ENCODE results near the gene CHEK2. TPM values are rescaled to one million over a fixed set of nuclear protein-coding genes. Genes with fewer than 3 reads are reported as not detected.

CHEK2 gene
- total and polyA plus RNA-seq, 2 of the 4 experiments (the other 2 are of a cell fraction), result 9.9 to 16.1 TPM

- H3K4me3 ChIP-seq (ENCODE audit: insufficient read depth, low read depth, low read length), result no peak overlapping the region
- H3K23ac ChIP-seq (ENCODE audit: low read depth, low read length), result no peak overlapping the region
- H2AFZ ChIP-seq (replicated peaks; ENCODE audit: low read length, poor library complexity), result no peak overlapping the region
- no CpG with 5 or more reads among the region's 6 CpGs for WGBS, 2 experiments (ENCODE audit: extremely low coverage in 2 of 2, insufficient read length in 1 of 2)
- no peak overlapping the region for H3K4me2 ChIP-seq (ENCODE audit: low read depth, low read length)
- H3K27me3 ChIP-seq (ENCODE audit: control insufficient read depth, insufficient read depth, low read length), result no peaks in the 10 kb centered on the region
- no peaks in the 10 kb centered on the region for H3K36me3 ChIP-seq (ENCODE audit: control insufficient read depth, insufficient read depth, low read length)
- no peak overlapping the region for H2BK5ac ChIP-seq (ENCODE audit: low read depth, low read length, poor library complexity, severe bottlenecking)
- ChIA-PET POLR2A (ENCODE audit: unreplicated experiment) (no interaction called here), CTCF (no interaction called here)
- no peak overlapping the region for H2AK9ac ChIP-seq (replicated peaks; ENCODE audit: low read depth, low read length, poor library complexity)
- no peak overlapping the region for H4K91ac ChIP-seq (ENCODE audit: insufficient read depth, low read depth, low read length)
- no peak overlapping the region for H3K27ac ChIP-seq (ENCODE audit: insufficient read depth, low read length)
- no peak overlapping the region for H3K18ac ChIP-seq (ENCODE audit: low read depth, low read length)
- TF ChIP-seq MAZ (IDR thresholded peaks at IDR 0.05; ENCODE audit: borderline replicate concordance, low read depth, low read length) (no peak), NFE2L2 (IDR thresholded peaks at IDR 0.05; ENCODE audit: low read depth, low read length) (no peak), MXI1 (IDR thresholded peaks at IDR 0.05; ENCODE audit: borderline replicate concordance, low read depth, low read length) (no peak), POLR2A (IDR thresholded peaks at IDR 0.05; ENCODE audit: low read depth, low read length) (no peak), ELK1 (IDR thresholded peaks at IDR 0.05; ENCODE audit: borderline replicate concordance, low read depth, low read length) (no peak), FOS (IDR thresholded peaks at IDR 0.05; ENCODE audit: low read depth, low read length) (no peak), CHD1 (IDR thresholded peaks at IDR 0.05; ENCODE audit: low read depth, low read length) (no peak), BHLHE40 (IDR thresholded peaks at IDR 0.05; ENCODE audit: low read depth, low read length) (no peak), CEBPB (IDR thresholded peaks at IDR 0.05; ENCODE audit: low read depth, low read length) (no peak), USF2 (IDR thresholded peaks at IDR 0.05; ENCODE audit: low read depth, low read length) (no peak), CTCF (conservative IDR thresholded peaks at IDR 0.05; ENCODE audit: low read depth, low read length) (no peak), RCOR1 (IDR thresholded peaks at IDR 0.05; ENCODE audit: insufficient replicate concordance, low read length) (no peak), RAD21 (IDR thresholded peaks at IDR 0.05; ENCODE audit: low read length) (no peak), SMC3 (IDR thresholded peaks at IDR 0.05; ENCODE audit: low read depth, low read length) (no peak), RFX5 (IDR thresholded peaks at IDR 0.05; ENCODE audit: low read depth, low read length) (no peak), MAFK (IDR thresholded peaks at IDR 0.05; ENCODE audit: low read depth, low read length) (no peak)
- dilution Hi-C loops (cut with HindIII; ENCODE audit: low sequenced_read_pairs, unreplicated experiment), result no loop called here
- no peaks in the 10 kb centered on the region for H3K9me3 ChIP-seq (ENCODE audit: control insufficient read depth, insufficient read depth, low read length)
- peaks cover 6% of the 10 kb centered on the region for H3K4me1 ChIP-seq (ENCODE audit: control insufficient read depth, insufficient read depth, low read length)
- no peaks in the 10 kb centered on the region; the same call in 1 of the 2 replicates for H3K9me1 ChIP-seq (ENCODE audit: insufficient read depth, low read length)
- ATAC-seq (ENCODE audit: low read depth) (no peak), DNase-seq (no peak)
- no peak overlapping the region for H2BK20ac ChIP-seq (ENCODE audit: low read depth, low read length)
- H3K9ac ChIP-seq (ENCODE audit: low read depth, low read length), result no peak overlapping the region
- no peak overlapping the region for H3K56ac ChIP-seq (ENCODE audit: extremely low read depth, insufficient read depth, low read length)
- H3K79me1 ChIP-seq (ENCODE audit: low read depth in 1 of 2, low read length in 2 of 2), result no peaks in the 10 kb centered on the region
- no peak overlapping the region for H4K5ac ChIP-seq (ENCODE audit: low read depth, low read length)
- 0 out of 2 replicates have a peak, but pooled peaks cover 3% of the 10 kb centered on the region for H4K20me1 ChIP-seq (ENCODE audit: insufficient read depth, low read length)
- H2BK120ac ChIP-seq (ENCODE audit: low read depth, low read length), result no peak overlapping the region; the same call in 1 of the 2 replicates
- no peak overlapping the region for H2AK5ac ChIP-seq (ENCODE audit: low read depth, low read length)
- no peak overlapping the region for H3K4ac ChIP-seq (ENCODE audit: low read depth, low read length)
- intact Hi-C loops (cut with micrococcal nuclease), result no loop called here
- no peak overlapping the region for H3K14ac ChIP-seq (replicated peaks; ENCODE audit: low read depth, low read length)
- H4K8ac ChIP-seq (ENCODE audit: low read depth in 2 of 2, low read length in 2 of 2), result no peak overlapping the region
- no peak overlapping the region for H2BK15ac ChIP-seq (ENCODE audit: low read depth, low read length)
- in situ Hi-C loops (cut with MboI; ENCODE audit: low sequenced_read_pairs), result no loop called here
- no TSS peak for BruUV-seq (replicated peaks)
These were observed 34.8 kb downstream of the CHEK2 start for GRCh38 chr22:28706845-28707244.
